AG08395 (cell line): ENCODE data around the gene AIMP2.
A peak's percentile ranks its signal among the peaks of the same experiment; 100 is the strongest.
"Not testable (repeated sequence)": the region's sequence is repeated elsewhere in the genome, so short reads cannot be mapped to it uniquely, and the experiment has no call there.

Experiments
- DNase-seq: peaks from one replicate; pipeline ENCODE4 v3.0.0; 2012; ENCODE audit warnings: mixed read lengths, low spot score

AIMP2 gene

DNA sequence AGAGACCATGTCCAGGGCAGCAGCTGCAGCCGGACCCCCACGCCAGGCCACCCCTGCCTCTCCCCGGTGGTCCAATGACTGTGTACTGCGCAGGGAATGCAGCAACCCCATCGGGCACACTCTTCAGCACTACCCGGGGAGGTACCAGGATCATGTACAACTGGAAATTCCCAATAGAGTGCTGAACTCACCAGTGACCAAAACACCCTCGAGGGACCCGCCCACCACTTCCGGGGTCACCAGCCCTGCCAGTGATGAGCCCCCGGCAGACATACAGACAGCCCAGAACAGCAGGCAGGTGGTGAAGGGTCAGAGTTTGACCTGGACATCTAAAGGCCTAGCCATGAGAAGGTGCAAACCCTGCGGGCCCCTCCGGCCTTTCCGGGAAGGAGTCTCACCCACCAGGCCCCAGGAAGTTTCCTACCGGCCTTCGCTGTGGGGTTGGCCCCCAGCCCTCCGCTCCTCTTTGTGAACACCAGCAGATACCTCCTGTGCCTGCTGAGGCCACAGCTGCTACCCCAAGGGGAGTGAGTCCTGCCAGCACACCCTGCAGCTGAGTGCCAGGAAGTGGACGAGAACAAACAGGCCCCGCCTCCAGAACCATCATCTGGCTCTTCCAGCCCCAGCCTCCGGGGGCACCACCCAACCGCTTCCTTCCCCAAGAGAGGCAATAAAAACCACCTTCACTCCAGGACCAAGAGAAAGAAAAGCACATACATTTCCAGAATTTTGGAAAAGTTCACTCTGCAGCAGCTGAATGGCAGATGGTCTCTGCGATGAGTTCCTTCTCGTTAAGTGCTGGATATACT, 17.1 kb downstream of the AIMP2 start:
- DNase-seq: peak; percentile 45

DNA sequence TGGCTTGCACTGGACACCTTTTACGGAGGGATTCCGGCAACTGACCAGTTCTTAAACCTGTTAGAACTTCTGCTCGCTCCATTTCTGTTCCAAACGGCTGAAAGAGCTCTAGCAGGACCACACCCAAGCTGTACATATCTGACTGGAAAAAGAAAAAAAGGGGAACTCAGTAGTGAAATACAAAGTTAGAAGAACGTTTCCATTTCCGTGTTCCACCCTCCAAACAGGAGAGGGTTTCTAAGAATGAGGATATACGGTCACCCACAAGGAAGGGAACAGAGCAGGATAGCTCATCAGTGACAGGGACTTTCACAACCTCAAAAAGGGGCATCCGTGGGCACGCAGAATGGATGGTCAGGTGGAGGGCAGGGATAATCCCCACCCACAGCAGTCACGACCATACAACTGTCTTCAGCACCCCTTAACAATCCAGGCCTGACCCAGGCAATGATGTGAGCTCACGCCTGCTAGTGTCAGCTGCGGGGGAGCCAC, 17.8 kb downstream of the AIMP2 start:
- DNase-seq: no peak

GRCh38 chr7:6027806-6028365, 18.8 kb downstream of the AIMP2 start:
- no peak for DNase-seq

DNA sequence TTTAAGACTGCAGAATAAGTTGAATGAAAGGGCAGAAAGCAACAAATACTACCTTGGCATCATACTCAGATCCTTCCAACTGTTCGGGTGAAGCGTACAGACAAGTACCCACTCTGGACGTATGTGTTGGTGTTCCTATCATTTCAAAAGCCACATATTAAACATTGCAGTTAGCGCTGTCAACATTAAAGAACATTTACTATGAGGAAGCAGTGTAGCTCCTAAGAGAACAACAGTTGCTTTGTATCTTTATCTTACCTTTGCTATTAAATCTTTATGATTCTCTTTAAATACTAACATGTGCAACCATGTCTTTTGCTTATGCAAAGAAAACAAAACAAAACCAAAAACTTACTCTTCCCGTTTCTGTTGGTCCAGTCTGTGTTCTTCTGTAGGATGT, 19.5 kb downstream of the AIMP2 start:
- DNase-seq: no peak

- no peak for DNase-seq
These were observed 21.9 kb downstream of the AIMP2 start, which contains the start of gene ANKRD61 for GRCh38 chr7:6030988-6031387. ANKRD61 (plus strand) TSS chr7:6031376; CDS start chr7:6031376, 0 bp downstream.

DNA sequence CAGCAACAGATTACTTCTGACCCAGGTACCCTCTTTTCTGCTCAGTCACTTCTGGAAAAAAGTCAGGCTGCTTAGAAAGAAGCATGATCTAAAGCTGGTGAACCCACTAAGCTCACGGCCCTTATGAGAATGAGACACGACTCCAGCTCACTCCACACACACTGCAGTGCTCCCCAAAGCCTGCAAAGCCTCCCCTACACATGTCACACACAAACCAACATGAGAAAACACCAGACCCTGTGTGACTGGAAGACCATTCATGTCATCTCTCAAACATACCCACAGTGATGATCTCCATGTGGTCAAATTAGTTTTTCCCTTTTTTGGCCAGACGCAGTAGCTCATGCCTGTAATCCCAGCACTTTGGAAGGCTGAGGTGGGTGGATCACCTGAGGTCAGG, 22.5 kb downstream of the AIMP2 start:
- DNase-seq: no peak

GRCh38 chr7:6032167-6032566, 23.1 kb downstream of the AIMP2 start:
- no peak for DNase-seq

DNA sequence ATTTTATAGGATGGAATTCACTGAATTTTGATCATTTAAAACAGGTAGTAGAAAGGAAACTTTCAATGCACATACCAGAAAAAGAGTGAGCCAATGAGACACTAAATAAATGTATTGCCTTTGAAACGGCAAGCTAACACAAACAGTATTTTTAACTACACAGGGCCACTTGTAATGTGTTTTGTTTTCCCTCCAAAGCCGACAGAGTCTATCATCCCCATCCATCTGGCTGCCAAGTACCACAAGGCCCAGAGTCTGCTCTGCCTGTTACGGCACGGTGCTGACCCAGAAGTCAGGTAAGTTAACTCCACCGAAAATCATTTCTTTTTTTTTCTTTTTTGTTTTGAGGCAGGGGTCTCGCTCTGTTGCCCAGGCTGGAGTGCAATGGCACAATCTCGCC, 23.6 kb downstream of the AIMP2 start:
- no peak for DNase-seq

- DNase-seq: no peak
These were observed 26.1 kb downstream of the AIMP2 start for GRCh38 chr7:6035165-6035564.

- no peak for DNase-seq
These were observed 26.6 kb downstream of the AIMP2 start for GRCh38 chr7:6035686-6036085.

GRCh38 chr7:6049780-6050179, 40.7 kb downstream of the AIMP2 start:
- no peak for DNase-seq

DNA sequence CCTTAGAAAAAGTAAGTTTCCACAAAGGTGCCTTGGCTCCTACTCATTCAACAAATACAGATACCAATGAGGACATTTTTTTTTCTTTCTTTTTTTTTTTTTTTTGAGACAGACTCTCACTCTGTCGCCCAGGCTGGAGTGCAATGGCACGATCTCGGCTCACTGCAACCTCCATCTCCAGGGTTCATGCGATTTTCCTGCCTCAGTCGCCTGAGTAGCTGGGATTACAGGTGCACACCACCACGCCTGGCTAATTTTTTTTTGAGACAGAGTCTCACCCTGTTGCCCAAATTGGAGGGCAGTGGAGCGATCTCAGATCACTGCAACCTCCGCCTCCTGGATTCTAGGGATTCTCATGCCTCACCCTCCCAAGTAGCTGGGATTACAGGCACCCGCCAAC, 42.1 kb downstream of the AIMP2 start:
- DNase-seq: not testable (repeated sequence)

GRCh38 chr7:6056616-6057015, 47.5 kb downstream of the AIMP2 start:
- no peak for DNase-seq

DNA sequence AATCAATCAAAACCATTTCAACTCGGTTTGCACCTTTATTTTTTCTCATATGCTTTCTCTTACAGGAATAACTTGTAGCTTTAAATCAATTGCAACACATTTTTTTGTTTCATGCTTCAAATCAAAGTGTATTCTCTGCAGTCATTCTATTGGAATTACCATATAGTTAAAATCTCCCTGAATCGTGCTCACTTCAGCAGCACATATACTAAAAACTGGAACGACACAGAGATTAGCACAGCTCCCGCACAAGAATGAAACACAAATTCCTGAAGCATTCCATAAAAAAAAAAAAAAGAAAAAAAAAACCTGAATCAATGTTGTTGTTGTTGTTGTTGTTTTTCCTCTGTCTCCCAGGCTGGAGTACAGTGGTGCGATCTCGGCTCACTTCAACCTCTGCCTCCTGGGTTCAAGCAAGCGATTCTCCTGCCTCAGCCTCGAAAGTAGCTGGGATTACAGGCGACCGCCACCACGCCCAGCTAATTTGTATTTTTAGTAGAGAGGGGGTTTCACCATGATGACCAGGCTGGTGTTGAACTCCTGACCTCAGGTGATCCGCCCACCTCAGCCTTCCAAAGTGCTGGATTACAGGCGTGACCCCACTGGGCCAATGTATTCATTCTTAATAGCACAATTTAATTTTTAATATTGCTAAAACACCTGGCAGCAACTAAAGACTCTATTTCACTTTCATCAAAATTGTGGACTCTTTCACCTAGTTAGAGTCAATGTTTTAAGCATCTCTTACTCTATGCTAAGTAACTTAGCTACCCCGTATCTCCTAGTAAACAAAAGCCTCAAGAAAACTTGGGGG, 48.5 kb downstream of the AIMP2 start:
- no peak for DNase-seq

DNA sequence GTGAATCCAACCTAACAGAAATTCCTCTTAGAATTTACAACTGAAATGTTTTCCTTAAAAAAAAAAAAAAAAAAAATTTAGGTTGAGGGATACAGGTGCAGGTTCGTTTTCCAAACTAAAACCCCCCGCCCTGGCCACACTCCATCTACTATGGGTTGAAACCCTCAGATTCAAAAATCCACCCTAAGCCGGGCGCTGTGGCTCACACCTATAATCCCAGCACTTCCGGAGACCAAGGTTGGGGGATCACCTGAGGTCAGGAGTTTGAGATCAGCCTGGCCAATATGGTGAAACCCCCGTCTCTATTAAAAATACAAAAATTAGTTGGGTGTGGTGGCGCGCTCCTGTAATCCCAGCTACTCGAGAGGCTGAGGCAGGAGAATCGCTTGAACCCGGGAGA, 50.9 kb downstream of the AIMP2 start:
- not testable (repeated sequence) for DNase-seq

DNA sequence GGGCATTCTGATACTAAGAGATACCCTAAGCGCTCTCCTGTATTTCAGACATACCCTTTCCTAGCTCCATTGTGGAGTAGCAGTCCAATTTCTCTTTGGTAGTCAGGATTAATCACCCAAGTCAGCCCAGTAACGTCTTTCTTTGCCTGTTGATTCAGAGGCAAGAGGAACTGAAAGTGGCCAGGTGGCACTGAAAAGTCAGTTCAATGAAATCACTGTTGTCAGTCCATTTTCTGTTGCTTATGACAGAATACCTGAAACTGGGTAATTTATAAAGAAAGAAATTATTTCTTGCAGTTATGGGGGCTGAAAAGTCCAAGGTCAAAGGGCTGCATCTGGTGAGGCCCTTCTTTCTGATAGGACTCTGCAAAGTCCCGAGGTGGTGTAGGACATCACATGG, 62.3 kb downstream of the AIMP2 start:
- DNase-seq: no peak
